ACHN (cell line): ENCODE measurements around the gene SLC9A2.

Experiments used
- DNase-seq: peaks from one replicate; pipeline ENCODE4 v3.0.0-alpha.2; 2015
- in situ Hi-C: cut with HindIII; loops from 2 replicates; pipeline ENCODE4 v1.10.0; 2017; ENCODE audit warnings: low sequenced_read_pairs, low pct_ligation_motif_present, low pct_unique_long_range_greater_than_20kb

The SLC9A2 gene

DNA sequence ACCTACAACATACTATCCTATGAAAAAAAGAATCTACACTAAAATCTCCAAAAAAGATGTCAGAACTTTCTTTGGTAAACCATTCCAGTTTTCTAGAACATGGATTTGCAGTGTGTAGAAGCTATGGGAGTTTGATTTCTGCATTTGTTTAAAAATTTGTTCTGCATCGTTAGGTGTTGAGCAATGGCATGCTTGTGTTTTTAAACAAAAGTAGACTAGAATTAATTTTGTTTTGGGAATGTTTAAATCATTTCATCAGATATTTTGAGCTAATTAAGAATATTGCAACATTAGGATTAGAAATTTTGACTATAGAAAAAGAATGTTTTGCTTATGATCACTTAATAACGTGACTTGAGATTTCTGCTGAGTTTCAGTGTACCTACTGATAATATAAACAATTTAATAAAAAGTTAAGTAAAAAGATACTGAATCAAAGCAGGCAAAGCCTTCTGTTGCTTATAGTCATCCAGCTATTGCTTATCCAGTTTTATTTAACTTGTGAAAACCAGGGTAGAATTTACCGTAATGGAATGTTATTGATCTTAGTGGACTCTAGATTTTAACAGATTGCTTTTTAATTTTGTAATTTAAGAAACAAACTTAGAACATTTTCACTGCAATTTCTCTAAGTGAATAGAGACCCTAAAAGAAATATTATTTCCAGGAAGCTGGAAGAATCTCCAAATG is 135.2 kb downstream of the SLC9A2 start:
- DNase-seq: no peak
- in situ Hi-C loops: no loop called here

DNA sequence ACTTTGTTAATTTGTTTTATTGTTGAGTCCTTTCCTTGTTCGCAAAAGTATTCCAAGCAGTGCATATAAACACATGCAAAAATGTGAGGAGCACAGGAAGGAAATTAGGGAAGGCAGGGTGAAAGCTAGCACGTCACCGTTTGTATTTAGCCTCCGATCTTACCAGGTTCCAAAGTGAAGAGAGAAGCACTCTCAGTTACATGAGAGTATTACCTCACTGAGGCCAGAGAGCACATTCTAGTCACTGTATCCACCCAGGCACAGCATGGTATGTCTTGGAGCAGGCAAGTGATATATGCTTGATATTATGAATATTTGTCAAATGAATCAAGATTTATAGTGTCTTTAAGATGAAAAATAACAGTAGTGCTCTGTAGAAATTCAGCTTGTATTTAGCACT is 135.9 kb downstream of the SLC9A2 start:
- DNase-seq: no peak
- in situ Hi-C loops: no loop called here

DNA sequence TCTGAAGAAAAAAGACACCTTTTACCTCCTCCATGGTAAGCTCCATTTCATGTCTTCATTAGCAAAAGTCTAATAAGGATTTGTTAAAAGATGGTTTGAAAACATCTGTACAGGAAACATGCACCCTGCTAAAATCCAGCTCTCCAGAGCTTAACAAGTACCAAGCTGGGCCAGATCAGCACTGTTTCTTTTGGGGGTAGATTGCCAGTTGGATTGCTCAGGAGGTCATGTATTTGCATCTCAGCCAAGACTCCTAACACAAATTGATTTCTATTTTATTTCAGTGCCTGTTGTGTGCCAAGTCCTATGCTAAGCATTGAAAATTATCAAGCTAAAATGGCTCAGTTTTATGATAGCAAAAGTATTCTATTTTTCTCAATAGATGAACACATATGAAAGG is 139.1 kb downstream of the SLC9A2 start:
- DNase-seq: no peak
- in situ Hi-C loops: no loop called here
